Hematopoietic multipotent progenitor cell treated with erythropoietin and hydrocortisone succinate and interleukin-3 and kit ligand, for 4 days (in vitro differentiated cells): ENCODE data around the gene CAPZA2.
"Not testable (repeated sequence)": the region's sequence is repeated elsewhere in the genome, so short reads cannot be mapped to it uniquely, and the experiment has no call there.

Experiments used
- DNase-seq: peaks from one replicate; pipeline ENCODE4 v3.0.0-alpha.2; 2015

The CAPZA2 gene

GRCh38 chr7:116862234-116862950, at the start of gene CAPZA2:
TSS of gene CAPZA2 (plus strand) at chr7:116862587. CDS start at chr7:116862612, 25 bp downstream.
- DNase-seq = peak; percentile 96

GRCh38 chr7:116812860-116813259, 49.5 kb upstream of the CAPZA2 start:
- no peak for DNase-seq

GRCh38 chr7:116813371-116813770, 49.0 kb upstream of the CAPZA2 start:
- DNase-seq = not testable (repeated sequence)

GRCh38 chr7:116815041-116815440, 47.3 kb upstream of the CAPZA2 start:
- DNase-seq = no peak

GRCh38 chr7:116820149-116820548, 42.2 kb upstream of the CAPZA2 start:
- DNase-seq = no peak

GRCh38 chr7:116821647-116822046, 40.7 kb upstream of the CAPZA2 start:
- not testable (repeated sequence) for DNase-seq

- no peak for DNase-seq
These were observed 37.9 kb upstream of the CAPZA2 start for GRCh38 chr7:116824449-116824848.

- DNase-seq = peak; percentile 27
These were observed 34.1 kb upstream of the CAPZA2 start for GRCh38 chr7:116828281-116828680.

GRCh38 chr7:116829041-116829440, 33.3 kb upstream of the CAPZA2 start:
- peak; percentile 66 for DNase-seq

GRCh38 chr7:116829493-116829892, 32.9 kb upstream of the CAPZA2 start:
- DNase-seq = no peak

GRCh38 chr7:116832692-116833091, 29.7 kb upstream of the CAPZA2 start:
- DNase-seq = no peak

GRCh38 chr7:116834815-116835504, 27.4 kb upstream of the CAPZA2 start:
- no peak for DNase-seq

- peak; percentile 53 for DNase-seq
These were observed 26.3 kb upstream of the CAPZA2 start for GRCh38 chr7:116836048-116836447.

GRCh38 chr7:116836911-116837310, 25.5 kb upstream of the CAPZA2 start:
- DNase-seq = no peak

- no peak for DNase-seq
These were observed 24.8 kb upstream of the CAPZA2 start for GRCh38 chr7:116837586-116837985.

GRCh38 chr7:116840256-116840655, 22.1 kb upstream of the CAPZA2 start:
- peak; percentile 16 for DNase-seq

- no peak for DNase-seq
These were observed 20.0 kb upstream of the CAPZA2 start for GRCh38 chr7:116842371-116842770.

GRCh38 chr7:116843378-116843777, 19.0 kb upstream of the CAPZA2 start:
- peak; percentile 93 for DNase-seq

GRCh38 chr7:116851175-116851574, 11.2 kb upstream of the CAPZA2 start:
- DNase-seq = no peak

- DNase-seq = no peak
These were observed 10.7 kb upstream of the CAPZA2 start for GRCh38 chr7:116851671-116852070.

- no peak for DNase-seq
These were observed 8.3 kb upstream of the CAPZA2 start for GRCh38 chr7:116854132-116854531.

- no peak for DNase-seq
These were observed 5.3 kb upstream of the CAPZA2 start for GRCh38 chr7:116857052-116857451.

GRCh38 chr7:116859323-116859722, 3.1 kb upstream of the CAPZA2 start:
- peak; percentile 75 for DNase-seq

GRCh38 chr7:116861717-116862116, 670 bp upstream of the CAPZA2 start:
- DNase-seq = no peak
